Medulla oblongata (tissue), 1 donor: ENCODE measurements around the gene NACAD.

Source experiments
- DNase-seq: peaks from one replicate; pipeline ENCODE4 v3.0.0-alpha.2; 2015; ENCODE audit errors: extremely low spot score

NACAD gene, protein sequence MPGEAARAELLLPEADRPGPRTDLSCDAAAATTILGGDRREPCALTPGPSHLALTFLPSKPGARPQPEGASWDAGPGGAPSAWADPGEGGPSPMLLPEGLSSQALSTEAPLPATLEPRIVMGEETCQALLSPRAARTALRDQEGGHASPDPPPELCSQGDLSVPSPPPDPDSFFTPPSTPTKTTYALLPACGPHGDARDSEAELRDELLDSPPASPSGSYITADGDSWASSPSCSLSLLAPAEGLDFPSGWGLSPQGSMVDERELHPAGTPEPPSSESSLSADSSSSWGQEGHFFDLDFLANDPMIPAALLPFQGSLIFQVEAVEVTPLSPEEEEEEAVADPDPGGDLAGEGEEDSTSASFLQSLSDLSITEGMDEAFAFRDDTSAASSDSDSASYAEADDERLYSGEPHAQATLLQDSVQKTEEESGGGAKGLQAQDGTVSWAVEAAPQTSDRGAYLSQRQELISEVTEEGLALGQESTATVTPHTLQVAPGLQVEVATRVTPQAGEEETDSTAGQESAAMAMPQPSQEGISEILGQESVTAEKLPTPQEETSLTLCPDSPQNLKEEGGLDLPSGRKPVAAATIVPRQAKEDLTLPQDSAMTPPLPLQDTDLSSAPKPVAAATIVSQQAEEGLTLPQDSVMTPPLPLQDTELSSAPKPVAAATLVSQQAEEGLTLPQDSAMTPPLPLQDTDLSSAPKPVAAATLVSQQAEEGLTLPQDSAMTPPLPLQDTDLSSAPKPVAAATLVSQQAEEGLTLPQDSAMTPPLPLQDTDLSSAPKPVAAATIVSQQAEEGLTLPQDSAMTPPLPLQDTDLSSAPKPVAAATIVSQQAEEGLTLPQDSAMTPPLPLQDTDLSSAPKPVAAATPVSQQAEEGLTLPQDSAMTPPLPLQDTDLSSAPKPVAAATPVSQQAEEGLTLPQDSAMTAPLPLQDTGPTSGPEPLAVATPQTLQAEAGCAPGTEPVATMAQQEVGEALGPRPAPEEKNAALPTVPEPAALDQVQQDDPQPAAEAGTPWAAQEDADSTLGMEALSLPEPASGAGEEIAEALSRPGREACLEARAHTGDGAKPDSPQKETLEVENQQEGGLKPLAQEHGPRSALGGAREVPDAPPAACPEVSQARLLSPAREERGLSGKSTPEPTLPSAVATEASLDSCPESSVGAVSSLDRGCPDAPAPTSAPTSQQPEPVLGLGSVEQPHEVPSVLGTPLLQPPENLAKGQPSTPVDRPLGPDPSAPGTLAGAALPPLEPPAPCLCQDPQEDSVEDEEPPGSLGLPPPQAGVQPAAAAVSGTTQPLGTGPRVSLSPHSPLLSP (N-terminal part only)

DNA sequence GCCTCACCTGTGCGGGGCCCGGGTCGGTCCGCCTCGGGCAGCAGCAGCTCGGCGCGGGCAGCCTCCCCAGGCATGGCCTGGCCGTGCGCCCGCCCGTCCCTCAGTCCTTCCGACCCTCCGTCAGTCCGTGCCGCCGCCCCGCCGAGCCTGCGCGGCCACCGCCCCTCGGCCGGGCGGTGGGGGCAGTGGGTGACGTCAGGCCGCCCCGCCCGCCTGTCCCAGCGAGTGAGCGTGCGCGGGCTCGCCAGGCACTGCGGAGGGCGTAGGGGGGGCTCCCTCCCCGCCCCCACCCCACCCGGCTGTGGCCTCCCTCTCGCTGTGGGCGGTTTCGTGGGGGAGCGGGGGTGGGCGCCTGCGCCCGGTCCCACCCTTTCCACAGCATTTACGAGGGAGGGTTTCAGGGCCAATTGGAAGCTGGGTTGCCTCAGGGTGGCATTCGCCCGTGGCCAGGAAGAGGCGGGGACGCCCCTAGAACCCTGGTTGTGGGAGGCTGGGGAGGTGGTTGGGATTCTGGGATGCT is at the start of gene NACAD:
Gene NACAD (minus strand): TSS at position 149 of the 520 bp plus-strand sequence. CDS start 75 bp downstream, at position 74.
- peak; percentile 89 for DNase-seq

DNA sequence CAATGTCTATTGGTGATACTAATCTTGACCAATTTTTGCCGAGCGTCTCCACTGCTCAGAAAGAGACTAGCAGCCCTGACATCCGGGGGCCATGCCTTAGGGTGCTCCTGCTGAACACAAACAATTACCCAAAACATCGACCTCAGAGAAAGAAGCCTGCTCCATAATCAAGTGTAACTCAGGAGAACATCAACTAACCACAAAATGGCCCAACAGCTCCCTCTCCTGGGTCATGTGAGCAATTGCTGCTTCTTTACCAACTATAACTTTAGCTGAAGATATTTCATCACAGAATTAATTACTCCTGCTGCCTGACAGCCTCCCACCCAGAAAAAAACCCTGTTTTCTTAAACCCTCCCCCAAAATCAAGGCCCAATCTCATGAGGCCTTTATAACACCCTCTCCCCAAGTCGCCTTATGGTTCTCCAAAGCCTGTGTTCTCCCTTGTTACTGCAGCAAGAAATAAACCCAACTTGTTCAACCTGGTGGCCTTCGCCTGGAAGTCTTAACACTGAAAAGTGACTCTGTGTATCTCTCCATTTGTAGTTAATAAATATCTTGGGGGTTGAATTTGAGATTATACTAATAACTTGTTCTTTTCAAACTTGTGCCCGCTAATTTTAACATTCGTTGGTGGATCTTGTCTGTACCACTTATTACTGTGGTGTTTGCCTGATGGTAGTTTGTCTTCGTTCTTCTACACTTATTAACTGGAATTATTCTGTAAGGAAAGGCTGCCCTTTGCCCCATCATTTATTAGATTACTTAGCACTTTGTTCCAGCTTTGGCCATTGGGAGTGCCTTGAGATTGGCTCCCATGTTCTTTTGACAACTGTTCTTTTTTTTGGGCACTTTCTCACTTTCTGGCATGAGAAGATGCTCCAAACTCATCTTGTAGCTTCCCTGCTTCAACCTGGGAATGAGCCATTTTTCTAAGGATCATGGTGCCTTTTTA is 47.6 kb upstream of the NACAD start:
- DNase-seq = peak; percentile 95

DNA sequence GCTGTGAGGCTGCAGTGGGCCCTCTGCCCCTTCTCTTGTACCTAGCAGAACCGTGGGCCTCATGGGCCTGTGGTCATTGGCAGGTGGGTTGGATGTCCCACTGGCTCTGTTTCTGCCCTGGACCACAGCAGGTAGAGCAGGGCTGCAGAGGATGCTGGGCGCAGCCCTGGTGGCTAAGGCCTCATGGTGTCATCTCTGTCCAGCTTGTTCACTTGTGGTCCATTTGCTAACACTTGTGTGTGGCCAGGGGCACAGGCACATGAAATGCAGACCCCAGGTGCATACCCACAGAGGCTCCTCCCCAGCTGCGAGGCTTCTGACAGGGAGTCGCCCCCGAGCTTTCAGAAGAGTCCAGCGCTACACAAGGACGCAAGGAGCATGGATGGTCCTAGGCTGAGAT is 45.1 kb upstream of the NACAD start:
- no peak for DNase-seq

DNA sequence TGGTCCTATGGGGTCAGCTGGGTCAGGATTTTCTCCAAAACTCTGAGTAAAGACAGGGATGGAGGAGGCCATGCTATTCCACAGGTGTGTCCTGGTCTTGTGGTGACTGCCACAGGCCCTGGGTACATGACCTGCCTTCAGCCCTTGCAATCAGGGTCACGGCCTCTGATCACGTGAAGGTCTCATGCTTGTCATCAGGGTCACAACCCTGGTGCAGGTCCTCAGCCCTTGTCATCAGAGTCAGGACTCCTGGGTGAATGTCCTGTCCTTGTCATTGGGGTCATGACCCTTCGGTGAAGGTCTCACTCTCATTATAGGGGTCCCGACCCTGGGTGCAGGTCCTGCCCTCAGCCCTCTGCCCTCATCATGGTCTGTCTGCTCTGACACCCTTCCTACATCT is 44.6 kb upstream of the NACAD start:
- DNase-seq = no peak

DNA sequence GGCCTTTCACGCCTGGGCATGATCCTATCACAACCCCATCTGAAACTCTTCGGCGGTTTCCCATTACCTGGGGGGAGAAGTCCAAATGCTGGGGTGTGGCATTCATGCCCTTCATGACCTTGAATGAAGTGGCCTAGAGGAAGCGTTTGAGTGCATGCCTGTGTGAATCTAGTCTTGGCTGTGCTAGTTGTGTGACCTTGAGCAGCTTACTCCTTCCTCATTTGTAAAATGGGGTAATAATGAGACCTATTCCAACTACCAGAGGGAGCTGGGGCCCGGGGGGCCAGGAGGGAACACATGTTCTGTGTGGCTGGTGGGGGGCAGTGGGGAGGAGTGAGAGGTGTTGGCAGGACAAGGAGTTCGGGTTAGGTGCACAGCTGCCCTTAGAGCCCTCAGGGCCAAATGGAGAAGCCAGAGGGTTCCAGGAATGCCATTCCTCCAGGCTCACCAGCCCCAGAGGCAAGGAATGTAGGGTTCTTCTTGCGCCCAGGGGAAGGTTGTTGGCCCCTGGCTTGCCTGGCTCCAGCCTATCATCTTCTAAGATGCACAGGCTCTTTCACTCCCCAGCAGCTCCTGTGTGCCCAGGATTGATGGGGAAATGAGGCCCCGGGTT is 44.0 kb upstream of the NACAD start:
- DNase-seq = no peak

DNA sequence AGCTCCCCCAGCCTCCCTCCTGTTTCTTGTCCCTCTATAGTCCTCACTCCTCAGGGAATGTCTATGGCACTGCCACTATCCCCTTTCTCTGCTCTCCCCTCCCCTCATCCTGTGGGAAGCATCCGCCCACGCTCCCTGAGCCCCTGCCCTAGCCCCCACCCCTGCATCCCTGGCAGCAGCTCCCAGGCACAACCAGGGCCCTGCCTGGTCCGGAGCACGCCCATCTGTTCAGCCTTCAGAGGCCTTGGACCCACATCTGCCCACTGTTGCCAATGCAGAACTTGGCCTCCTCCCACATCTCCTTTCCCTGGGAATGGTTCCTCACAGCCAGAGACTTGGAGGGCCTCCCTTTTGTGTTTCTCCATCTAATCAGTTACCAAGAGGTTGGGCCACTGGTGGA is 43.1 kb upstream of the NACAD start:
- no peak for DNase-seq

DNA sequence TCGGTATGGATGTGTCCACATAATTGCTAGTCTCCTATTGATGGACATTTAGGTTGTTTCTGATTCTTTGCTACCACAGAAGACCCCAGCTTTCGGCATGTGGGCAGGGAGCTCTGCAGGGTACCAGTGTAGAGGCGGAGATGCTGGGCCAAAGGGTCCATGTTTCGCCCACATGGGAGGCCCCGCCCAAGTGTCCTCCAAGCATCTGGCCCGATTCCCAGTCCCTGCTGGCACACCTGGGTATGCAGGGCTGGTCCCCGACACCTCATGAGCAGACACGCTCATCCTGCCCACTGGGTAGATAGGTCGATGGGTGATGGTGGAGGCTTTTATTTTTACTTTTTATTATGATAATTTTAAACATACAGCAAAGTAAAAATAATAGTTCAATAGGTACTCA is 42.1 kb upstream of the NACAD start:
- DNase-seq = no peak

DNA sequence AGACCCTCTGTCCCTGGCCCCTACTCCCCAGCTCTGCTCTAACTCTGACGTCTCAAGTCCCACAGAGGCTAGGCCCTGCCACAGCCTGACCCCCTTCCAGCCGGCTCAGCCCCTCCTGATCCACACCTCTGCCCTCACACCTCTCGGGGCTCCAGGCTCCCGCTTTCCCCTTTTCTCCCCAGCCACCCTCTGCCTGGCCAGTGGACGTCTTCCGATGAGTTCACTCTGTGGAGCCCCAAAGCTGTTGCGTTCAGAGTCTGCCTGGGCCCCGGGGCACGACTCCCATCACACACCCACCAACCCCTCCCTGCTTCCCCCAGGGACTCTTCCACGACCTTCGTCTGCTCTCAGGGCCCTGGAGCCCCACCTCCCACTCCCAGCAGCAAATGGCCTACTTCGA is 41.1 kb upstream of the NACAD start:
- no peak for DNase-seq

DNA sequence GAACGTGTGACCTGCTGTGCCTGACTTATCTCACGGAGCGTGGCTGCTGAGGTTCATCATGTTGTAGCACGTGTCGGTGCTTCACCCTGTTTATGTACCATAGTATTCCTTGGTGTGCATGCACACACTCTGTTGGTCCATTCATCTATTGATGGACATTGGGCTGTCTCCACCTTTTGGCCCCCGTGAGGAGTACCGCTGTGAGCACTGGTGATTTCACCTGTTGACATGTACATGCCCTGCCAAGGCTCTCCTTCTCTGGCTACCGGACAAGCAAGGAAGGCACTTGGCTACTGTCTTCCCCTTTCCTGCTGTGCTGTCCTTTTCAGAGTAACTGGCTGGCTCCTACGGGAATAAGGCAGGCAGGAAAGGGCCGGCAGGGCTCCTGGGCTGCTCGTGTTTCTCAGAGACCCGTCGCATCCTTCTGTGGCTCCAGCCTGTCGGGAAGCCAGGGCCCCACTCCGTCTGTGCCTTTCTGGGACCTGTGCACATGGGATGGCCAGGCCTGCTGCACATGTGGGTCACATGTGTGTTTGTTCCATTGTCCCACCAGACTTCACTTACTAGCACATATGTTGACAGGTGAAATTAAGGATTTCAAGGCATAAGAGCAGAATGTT is 40.5 kb upstream of the NACAD start:
- DNase-seq = no peak

DNA sequence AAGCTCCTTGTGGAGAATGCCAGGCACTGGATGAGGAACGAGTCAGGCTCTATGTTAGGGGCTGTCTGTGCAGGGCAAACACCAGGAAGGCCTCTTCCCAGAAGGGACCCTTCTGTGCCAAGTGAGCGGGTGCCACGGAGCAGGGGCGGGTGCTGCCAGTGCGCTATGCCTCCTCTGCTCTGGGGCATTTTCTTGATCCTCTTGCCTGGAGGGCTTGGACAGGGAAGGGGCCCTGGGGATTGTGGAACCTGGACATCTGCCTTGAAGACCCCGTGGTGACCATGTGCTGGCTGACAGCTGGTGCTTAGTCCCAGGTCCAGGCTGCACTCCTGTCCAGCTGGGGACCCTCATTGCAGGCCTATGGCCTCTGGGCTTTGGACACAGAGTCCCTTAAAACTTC is 38.2 kb upstream of the NACAD start:
- no peak for DNase-seq

DNA sequence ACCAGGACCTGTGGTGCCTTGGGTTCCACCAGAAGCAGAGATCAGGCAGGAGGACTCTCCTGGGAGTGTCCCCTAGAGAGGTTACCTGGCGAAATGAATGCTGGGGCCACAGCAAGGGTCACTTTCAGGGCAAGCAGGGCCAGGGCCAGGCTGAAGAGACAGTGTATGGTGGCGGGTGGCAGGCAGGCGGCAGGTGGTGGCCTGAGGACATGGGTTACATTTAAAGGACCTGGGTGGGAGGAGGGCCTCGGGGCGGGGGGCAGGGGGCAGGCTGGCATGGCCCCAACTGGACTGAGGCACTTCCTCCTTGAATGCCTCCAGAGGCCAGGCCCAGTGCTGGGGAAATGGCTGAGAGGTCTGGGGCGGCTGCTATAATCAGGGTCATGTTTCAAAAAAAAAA is 37.4 kb upstream of the NACAD start:
- no peak for DNase-seq

DNA sequence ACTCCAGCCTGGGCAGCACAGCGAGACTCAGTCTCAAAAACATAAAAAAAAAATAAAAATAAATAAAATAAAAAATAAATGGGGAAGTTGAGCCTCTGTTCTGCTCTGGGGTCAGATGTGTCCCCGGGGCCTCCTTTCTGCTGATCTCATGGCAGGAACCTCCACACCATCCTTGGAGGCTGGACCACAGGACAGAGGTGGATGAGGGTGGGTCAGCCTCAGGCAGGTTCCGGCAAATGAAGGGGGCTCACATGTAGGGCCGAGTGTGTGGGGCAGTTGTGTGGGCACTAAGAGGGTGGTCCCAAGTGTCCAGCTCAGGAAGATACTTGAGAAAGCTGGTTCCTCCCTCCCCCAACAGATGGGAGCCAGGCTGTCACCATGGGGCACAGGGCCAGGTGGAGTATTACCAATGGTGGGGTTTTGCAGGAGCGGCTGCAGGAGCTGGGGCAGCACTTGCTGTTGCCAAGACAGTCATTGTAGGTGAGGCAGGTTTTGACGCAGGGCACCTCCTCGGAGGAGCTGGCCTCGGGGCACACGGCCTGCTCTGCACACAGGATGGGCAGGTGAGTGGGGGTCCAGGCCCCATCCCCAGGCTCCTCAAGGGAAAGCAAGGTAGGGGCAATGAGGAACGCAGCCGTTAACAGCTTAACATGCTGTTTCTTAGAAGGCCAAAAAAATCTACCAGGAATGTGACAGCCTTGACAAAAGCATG is 36.6 kb upstream of the NACAD start:
- no peak for DNase-seq

DNA sequence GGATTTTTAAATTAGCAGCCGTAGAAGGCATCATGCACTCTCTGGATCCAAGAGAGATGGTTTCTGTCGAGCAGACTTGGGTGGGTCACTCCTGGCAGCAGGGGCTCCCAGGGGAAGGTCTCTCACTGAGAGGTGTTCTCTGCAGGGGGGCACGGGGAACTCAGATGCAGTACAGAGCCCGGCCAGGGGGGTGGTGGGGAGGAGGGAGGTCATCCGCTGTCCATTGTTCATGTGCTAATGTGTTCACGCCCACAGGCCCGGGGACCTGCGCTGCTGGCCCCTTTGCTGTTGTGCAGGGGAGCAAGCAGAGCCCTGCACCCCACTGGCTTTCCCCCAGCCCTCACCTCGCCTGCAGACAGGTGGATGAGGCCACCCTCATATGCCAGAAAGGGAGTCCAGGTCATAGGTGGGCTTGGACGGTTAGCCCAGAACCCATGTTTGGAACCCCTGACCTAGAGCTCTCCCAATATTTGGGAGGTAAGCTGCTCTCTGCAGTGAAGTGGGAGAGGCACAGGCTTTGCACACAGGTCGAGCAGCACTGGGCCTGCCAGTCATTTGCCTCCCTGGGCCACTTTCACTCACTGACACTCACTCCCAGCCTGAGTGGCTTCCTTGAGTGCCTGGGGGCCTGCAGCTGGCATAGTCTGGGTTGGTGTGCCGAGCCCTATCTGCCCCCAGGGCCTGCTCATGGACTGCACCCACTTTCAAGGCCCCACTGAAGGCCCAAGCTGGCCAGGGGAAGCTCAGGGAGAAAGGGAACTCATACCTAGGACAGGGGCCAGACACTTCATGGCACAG is 35.3 kb upstream of the NACAD start:
- DNase-seq = no peak

DNA sequence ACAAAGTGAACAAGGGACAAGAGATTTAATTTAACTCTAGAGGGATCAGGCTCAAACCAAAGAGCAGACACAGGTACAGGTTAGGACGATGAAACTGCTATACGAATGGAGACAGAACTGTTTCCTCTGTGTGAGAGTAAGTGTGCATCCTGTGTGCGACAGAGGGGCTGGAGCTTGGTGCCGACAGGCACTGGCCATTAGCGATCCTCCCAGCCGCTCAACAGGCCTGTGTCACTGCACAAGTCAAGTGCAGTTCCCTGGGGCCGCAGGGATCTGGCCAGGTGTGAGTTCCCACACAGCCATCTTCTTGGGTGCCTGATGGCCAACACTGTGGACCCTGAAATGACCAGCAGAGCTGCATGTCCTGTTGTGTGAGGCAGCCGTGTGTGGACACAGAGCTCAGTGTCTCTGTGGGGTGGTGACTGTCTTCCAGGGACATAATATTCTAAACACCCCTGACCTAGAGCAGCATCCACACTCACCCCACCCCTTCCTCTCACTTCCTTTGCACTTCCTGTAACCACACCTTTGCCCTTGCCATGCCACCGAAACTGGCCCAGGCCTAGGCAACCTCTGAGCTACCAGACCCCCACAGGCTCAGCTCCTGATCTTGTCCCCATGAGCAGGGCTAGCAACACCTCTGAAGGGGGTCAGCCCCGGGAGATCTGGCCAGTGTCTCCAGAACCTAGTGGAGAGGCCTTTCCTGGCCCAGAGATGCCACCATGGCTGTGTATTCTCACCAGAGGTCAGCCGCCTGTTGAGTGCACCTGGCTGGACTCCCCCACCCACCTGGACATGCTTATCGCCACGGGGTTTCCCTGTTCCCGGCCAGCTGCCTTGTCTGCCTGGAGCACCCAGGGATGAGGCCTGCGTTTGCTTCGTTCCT is 34.4 kb upstream of the NACAD start:
- no peak for DNase-seq

DNA sequence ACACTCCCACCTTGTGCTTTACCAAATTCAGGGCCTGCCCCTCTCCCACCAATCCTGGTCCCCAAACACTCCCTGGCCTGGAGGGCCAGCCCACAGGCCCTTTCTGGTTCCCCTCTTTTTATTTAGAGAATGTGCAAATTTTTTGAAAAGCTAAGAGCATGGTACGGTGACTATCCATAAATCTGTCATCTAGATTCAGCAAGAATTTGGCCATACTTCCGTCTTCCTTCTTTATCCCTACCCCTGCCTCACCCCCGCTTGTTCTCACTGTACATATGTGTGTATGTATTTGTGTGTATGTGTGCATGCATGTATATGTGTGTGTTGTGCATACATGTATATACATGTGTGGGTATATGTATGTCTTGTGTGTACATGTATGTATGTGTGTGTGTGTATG is 30.8 kb upstream of the NACAD start:
- DNase-seq = no peak

DNA sequence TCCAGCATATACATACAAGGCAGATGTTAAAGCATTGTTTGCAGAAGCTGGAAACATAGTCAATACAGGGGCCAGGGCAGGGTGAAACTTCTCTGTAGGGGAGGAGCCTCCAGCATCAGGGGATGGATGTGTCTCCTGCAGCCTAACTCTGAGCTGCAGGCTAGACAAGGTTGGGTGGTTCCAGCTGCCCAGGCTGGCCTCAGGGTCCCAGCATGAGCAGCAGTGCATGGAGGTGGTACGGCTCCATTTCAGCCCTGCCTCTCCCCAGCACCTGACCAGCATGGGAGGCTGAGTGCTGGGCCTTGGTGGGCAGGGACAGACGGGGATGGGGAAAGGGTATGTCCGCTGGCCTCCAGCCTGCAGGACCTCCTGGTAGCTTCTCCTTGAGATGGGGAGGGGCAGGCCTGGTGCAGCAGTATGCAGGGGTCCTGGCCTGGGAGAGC is 30.1 kb upstream of the NACAD start:
- no peak for DNase-seq

DNA sequence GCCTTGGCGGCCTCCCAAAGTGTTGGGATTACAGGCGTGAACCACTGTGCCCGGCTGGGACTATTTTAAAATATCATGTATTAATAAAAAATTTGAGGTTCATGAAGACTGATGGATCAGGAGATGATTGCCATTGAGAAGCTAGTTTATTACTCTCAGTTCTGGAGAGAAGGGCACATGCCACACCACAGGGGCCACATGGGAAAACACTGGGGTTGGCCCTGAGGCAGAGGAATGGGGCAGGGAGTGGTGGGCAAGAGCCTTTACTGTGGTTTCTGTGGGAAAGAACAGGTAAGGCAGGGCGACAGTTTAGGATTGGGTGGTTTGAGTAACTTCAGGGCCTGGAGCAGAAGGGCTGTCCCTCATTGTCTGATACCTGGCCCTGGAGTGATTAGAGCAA is 29.5 kb upstream of the NACAD start:
- DNase-seq = no peak
